ENCODE data around the gene PDE4C. TPM values are rescaled to one million over a fixed set of nuclear protein-coding genes. Genes with fewer than 3 reads are reported as not detected.

Gene PDE4C
- total RNA-seq, 1 donor from 2014 or later = 1.4 TPM

GRCh38 chr19:18234194-18234593 is 8.0 kb upstream of the PDE4C start:
- Mint-ChIP-seq H3K27ac (no peak overlapping the region), H3K4me1 (peaks cover 6% of the 10 kb centered on the region), H3K9me3 (peaks cover 6% of the 10 kb centered on the region), H3K36me3 (no peaks in the 10 kb centered on the region), H3K4me3 (no peak overlapping the region), H3K27me3 (ENCODE audit: low read depth) (peaks cover 63% of the 10 kb centered on the region)
- no peak for DNase-seq (ENCODE audit: low spot score in 2 of 2, unreplicated experiment in 2 of 2)
- no peak for TF ChIP-seq CTCF (IDR thresholded peaks at IDR 0.05; ENCODE audit: unreplicated experiment)

- Mint-ChIP-seq H3K27me3 (ENCODE audit: low read depth) (peaks cover 62% of the 10 kb centered on the region), H3K9me3 (peaks cover 6% of the 10 kb centered on the region), H3K36me3 (no peaks in the 10 kb centered on the region), H3K27ac (no peak overlapping the region), H3K4me3 (no peak overlapping the region), H3K4me1 (peaks cover 6% of the 10 kb centered on the region)
- TF ChIP-seq CTCF (IDR thresholded peaks at IDR 0.05; ENCODE audit: unreplicated experiment) = no peak
- DNase-seq (ENCODE audit: low spot score in 2 of 2, unreplicated experiment in 2 of 2) = peak; percentile 63 to 87
These were observed 7.1 kb upstream of the PDE4C start for GRCh38 chr19:18233224-18233825.

GRCh38 chr19:18232540-18233223 is 6.4 kb upstream of the PDE4C start:
- no peaks in the 10 kb centered on the region for H3K36me3 Mint-ChIP-seq
- peaks cover 66% of the 10 kb centered on the region for H3K27me3 Mint-ChIP-seq (ENCODE audit: low read depth)
- DNase-seq (ENCODE audit: low spot score in 2 of 2, unreplicated experiment in 2 of 2) = no peak
- H3K27ac Mint-ChIP-seq = no peak overlapping the region
- peaks cover 6% of the 10 kb centered on the region for H3K4me1 Mint-ChIP-seq
- peak overlapping the region; percentile 34 for H3K4me3 Mint-ChIP-seq
- peaks cover 6% of the 10 kb centered on the region for H3K9me3 Mint-ChIP-seq
- no peak for TF ChIP-seq CTCF (IDR thresholded peaks at IDR 0.05; ENCODE audit: unreplicated experiment)

DNA sequence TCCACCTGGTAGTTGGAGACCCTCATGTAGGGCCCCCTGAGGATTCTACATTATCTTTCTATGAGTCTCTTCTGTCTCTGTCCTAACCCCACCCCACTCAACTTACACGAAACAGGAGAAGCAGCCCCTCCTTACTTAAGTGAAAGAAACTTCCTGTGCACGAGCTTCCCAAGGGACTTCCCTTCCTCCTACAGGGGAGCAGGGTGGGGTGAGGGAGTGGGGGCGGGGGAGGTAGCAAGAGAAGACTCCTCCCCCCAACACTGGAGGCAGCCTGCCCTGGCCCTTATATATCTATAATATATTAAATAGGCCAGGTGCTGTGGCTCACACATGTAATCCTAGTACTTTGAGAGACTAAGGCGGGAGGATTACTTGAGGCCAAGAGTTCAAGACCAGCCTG is 5.5 kb upstream of the PDE4C start:
- Mint-ChIP-seq H3K27me3 (ENCODE audit: low read depth) (peaks cover 71% of the 10 kb centered on the region), H3K36me3 (no peaks in the 10 kb centered on the region), H3K4me1 (peaks cover 7% of the 10 kb centered on the region), H3K27ac (no peak overlapping the region), H3K4me3 (no peak overlapping the region), H3K9me3 (peaks cover 6% of the 10 kb centered on the region)
- TF ChIP-seq CTCF (IDR thresholded peaks at IDR 0.05; ENCODE audit: unreplicated experiment) = no peak
- no peak for DNase-seq (ENCODE audit: low spot score in 2 of 2, unreplicated experiment in 2 of 2)

GRCh38 chr19:18230941-18231734 is 4.9 kb upstream of the PDE4C start:
- no peak for TF ChIP-seq CTCF (IDR thresholded peaks at IDR 0.05; ENCODE audit: unreplicated experiment)
- no peak for DNase-seq (ENCODE audit: low spot score in 2 of 2, unreplicated experiment in 2 of 2)
- H3K4me3 Mint-ChIP-seq = no peak overlapping the region
- no peak overlapping the region for H3K27ac Mint-ChIP-seq
- H3K4me1 Mint-ChIP-seq = peaks cover 7% of the 10 kb centered on the region
- peaks cover 6% of the 10 kb centered on the region for H3K9me3 Mint-ChIP-seq
- no peaks in the 10 kb centered on the region for H3K36me3 Mint-ChIP-seq
- H3K27me3 Mint-ChIP-seq (ENCODE audit: low read depth) = peaks cover 71% of the 10 kb centered on the region

All from mesothelial cell of epicardium (in vitro differentiated cells).